GM23248 (cell line): ENCODE data around the gene POMP. TPM values are rescaled to one million over a fixed set of nuclear protein-coding genes. Genes with fewer than 3 reads are reported as not detected.

Experiments
- DNase-seq: peaks from one replicate; pipeline ENCODE4 v3.0.0-alpha.2; 2015
- H2AFZ ChIP-seq: fragments of 200-600 bp; sonication (generic); 2 replicates; pipeline ENCODE4 v1.6.1; 2016; ENCODE audit warnings: antibody characterized with exemption
- H3F3A ChIP-seq: fragments of 200-600 bp; sonication (generic); 2 replicates; pipeline ENCODE4 v1.6.1; 2016; ENCODE audit warnings: mild to moderate bottlenecking, antibody characterized with exemption, mixed run types; ENCODE audit not compliant: insufficient read depth
- H3K27ac ChIP-seq: fragments of 200-600 bp; sonication (generic); 2 replicates; pipeline ENCODE4 v1.5.1; 2016; ENCODE audit warnings: mild to moderate bottlenecking
- H3K27me3 ChIP-seq: fragments of 200-600 bp; sonication (generic); replicated peaks from 2 replicates; pipeline ENCODE4 v1.6.1; 2016; ENCODE audit warnings: mild to moderate bottlenecking; ENCODE audit not compliant: insufficient read depth
- H3K36me3 ChIP-seq: fragments of 200-600 bp; sonication (generic); 2 replicates; pipeline ENCODE4 v1.6.1; 2016; ENCODE audit warnings: low read depth, mild to moderate bottlenecking
- H3K4me1 ChIP-seq: fragments of 200-600 bp; sonication (generic); 2 replicates; pipeline ENCODE4 v1.6.1; 2016; ENCODE audit warnings: mild to moderate bottlenecking; ENCODE audit not compliant: insufficient read depth
- H3K4me2 ChIP-seq: fragments of 200-600 bp; sonication (generic); one replicate; pipeline ENCODE4 v1.6.1; 2016; ENCODE audit warnings: mild to moderate bottlenecking; ENCODE audit not compliant: unreplicated experiment
- H3K4me3 ChIP-seq: fragments of 200-600 bp; sonication (generic); 2 replicates; pipeline ENCODE4 v1.5.1; 2016; ENCODE audit warnings: mild to moderate bottlenecking
- H3K79me2 ChIP-seq: fragments of 200-600 bp; sonication (generic); 2 replicates; pipeline ENCODE4 v1.6.1; 2016; ENCODE audit warnings: mild to moderate bottlenecking; ENCODE audit not compliant: insufficient read depth
- H3K9ac ChIP-seq: fragments of 200-600 bp; sonication (generic); 2 replicates; pipeline ENCODE4 v1.6.1; 2016; ENCODE audit warnings: mild to moderate bottlenecking
- H3K9me2 ChIP-seq: fragments of 200-600 bp; sonication (generic); 2 replicates; pipeline ENCODE4 v1.6.1; 2016; ENCODE audit warnings: mixed run types, mild to moderate bottlenecking, moderate library complexity; ENCODE audit not compliant: insufficient read depth
- H3K9me3 ChIP-seq: fragments of 200-600 bp; sonication (generic); one replicate; pipeline ENCODE4 v1.6.1; 2017; ENCODE audit warnings: low read depth
- H4K20me1 ChIP-seq: fragments of 200-600 bp; sonication (generic); 2 replicates; pipeline ENCODE4 v1.6.0; 2016; ENCODE audit not compliant: insufficient read depth
- EZH2 ChIP-seq: fragments of 200-600 bp; sonication (generic); IDR thresholded peaks from 2 replicates; pipeline ENCODE4 v1.6.1; 2018; ENCODE audit warnings: antibody characterized with exemption, mild to moderate bottlenecking; ENCODE audit not compliant: insufficient read depth, poor library complexity, severe bottlenecking
- EZH2phosphoT487 ChIP-seq: fragments of 200-600 bp; sonication (generic); IDR thresholded peaks from 2 replicates; pipeline ENCODE4 v1.6.1; 2018; ENCODE audit warnings: antibody characterized with exemption, moderate library complexity, mild to moderate bottlenecking, low read depth; ENCODE audit not compliant: insufficient read depth
- WGBS, 2 experiments: methylation state at CpG; one replicate each; pipeline ENCODE4 v1.1.6; 2015 to 2017; ENCODE audit warnings: low lambda C conversion rate in 2 of 2, low coverage in 1 of 2; ENCODE audit errors: missing lambda C conversion rate in 2 of 2; 5-methylcytosine and 5-hydroxymethylcytosine counted together
- in situ Hi-C: fragments of 300-500 bp; cut with MboI; formaldehyde crosslinking; loops from 2 replicates; pipeline ENCODE4 v1.15.0; 2020
- polyA plus RNA-seq: library from polyadenylated mRNA; unstranded; fragments of >200 nt; fragmentation: Nextera tagmentation; extraction: Ambion mirVana; gene quantifications from 2 replicates; pipeline ENCODE4 v1.2.1, GENCODE V29; 2016
- total RNA-seq: library from RNA; depleted of rRNA; stranded (reverse); fragments of >200 nt; shearing (Covaris generic); gene quantifications from 2 replicates; pipeline ENCODE4 v1.2.3, GENCODE V29; 2014

The POMP gene
- total and polyA plus RNA-seq, 2 experiments from 2014 or later: 125 to 335 TPM

GRCh38 chr13:28636069-28636468 is 22.9 kb upstream of the POMP start:
- H4K20me1 ChIP-seq: no peaks in the 10 kb centered on the region
- H3K9ac ChIP-seq: peak overlapping the region; percentile 13; the same call in 1 of the 2 replicates
- in situ Hi-C loops: loop anchor here (5.0 kb wide), 1 partner anchor 314 kb away; no protein-coding TSS in a partner anchor
- H3K79me2 ChIP-seq: no peaks in the 10 kb centered on the region
- H3K4me3 ChIP-seq: 0 out of 2 replicates have a peak overlapping the region, but pooled peaks have one; percentile 35
- WGBS, 2 experiments: 13 to 15% methylated on average over 1 of the region's 1 CpG
- H3K27me3 ChIP-seq: no peaks in the 10 kb centered on the region
- TF ChIP-seq EZH2phosphoT487 (no peak), EZH2 (no peak)
- no peaks in the 10 kb centered on the region for H3K9me3 ChIP-seq
- H3K9me2 ChIP-seq: no peaks in the 10 kb centered on the region
- no peak overlapping the region for H2AFZ ChIP-seq
- peak overlapping the region; percentile 60 for H3K4me2 ChIP-seq
- H3K36me3 ChIP-seq: no peaks in the 10 kb centered on the region
- H3F3A ChIP-seq: peaks cover 23% of the 10 kb centered on the region
- H3K27ac ChIP-seq: peak overlapping the region; percentile 24
- DNase-seq: peak; percentile 56
- H3K4me1 ChIP-seq: peaks cover 22% of the 10 kb centered on the region

GRCh38 chr13:28636677-28637317 is 22.1 kb upstream of the POMP start:
- H3K27me3 ChIP-seq: no peaks in the 10 kb centered on the region
- peak overlapping the region; percentile 35; the same call in 1 of the 2 replicates for H3K4me3 ChIP-seq
- peaks cover 19% of the 10 kb centered on the region for H3F3A ChIP-seq
- H3K79me2 ChIP-seq: no peaks in the 10 kb centered on the region
- peak overlapping the region; percentile 24 for H3K27ac ChIP-seq
- peak overlapping the region; percentile 60 for H3K4me2 ChIP-seq
- peak overlapping the region; percentile 13; the same call in 1 of the 2 replicates for H3K9ac ChIP-seq
- no peaks in the 10 kb centered on the region for H3K36me3 ChIP-seq
- peaks cover 16% of the 10 kb centered on the region for H3K4me1 ChIP-seq
- in situ Hi-C loops: loop anchor here (5.0 kb wide), 1 partner anchor 314 kb away; no protein-coding TSS in a partner anchor
- TF ChIP-seq EZH2phosphoT487 (no peak), EZH2 (no peak)
- H3K9me2 ChIP-seq: no peaks in the 10 kb centered on the region
- no peaks in the 10 kb centered on the region for H3K9me3 ChIP-seq
- peak; percentile 86 for DNase-seq
- no peaks in the 10 kb centered on the region for H4K20me1 ChIP-seq
- 28 to 30% methylated on average over 10 of the region's 10 CpGs for WGBS, 2 experiments
- H2AFZ ChIP-seq: no peak overlapping the region

GRCh38 chr13:28637714-28638355 is 21.1 kb upstream of the POMP start:
- Histone ChIP-seq H3K79me2 (no peaks in the 10 kb centered on the region), H3K9me3 (no peaks in the 10 kb centered on the region), H3K4me2 (no peak overlapping the region), H3K9ac (no peak overlapping the region), H3K27me3 (no peaks in the 10 kb centered on the region), H3K4me1 (peaks cover 11% of the 10 kb centered on the region), H4K20me1 (no peaks in the 10 kb centered on the region), H3K9me2 (no peaks in the 10 kb centered on the region), H2AFZ (no peak overlapping the region), H3K27ac (no peak overlapping the region), H3K36me3 (no peaks in the 10 kb centered on the region), H3K4me3 (no peak overlapping the region), H3F3A (peaks cover 16% of the 10 kb centered on the region)
- in situ Hi-C loops: loop anchor here (5.0 kb wide), 1 partner anchor 316 kb away; no protein-coding TSS in a partner anchor
- TF ChIP-seq EZH2phosphoT487: no peak
- TF ChIP-seq EZH2: no peak
- no peak for DNase-seq
- 63 to 69% methylated on average over 3 of the region's 3 CpGs for WGBS, 2 experiments

- Histone ChIP-seq H3K79me2 (no peaks in the 10 kb centered on the region), H2AFZ (no peak overlapping the region), H3K36me3 (no peaks in the 10 kb centered on the region), H3K27ac (no peak overlapping the region), H3K4me1 (peaks cover 11% of the 10 kb centered on the region), H3K9ac (no peak overlapping the region), H3K9me2 (no peaks in the 10 kb centered on the region), H3K27me3 (no peaks in the 10 kb centered on the region), H3K4me3 (no peak overlapping the region), H3K4me2 (no peak overlapping the region), H3K9me3 (no peaks in the 10 kb centered on the region), H4K20me1 (no peaks in the 10 kb centered on the region), H3F3A (peaks cover 16% of the 10 kb centered on the region)
- no peak for TF ChIP-seq EZH2
- TF ChIP-seq EZH2phosphoT487: no peak
- WGBS, 2 experiments: 58 to 73% methylated on average over 3 of the region's 3 CpGs
- DNase-seq: no peak
- in situ Hi-C loops: loop anchor here (5.0 kb wide), 1 partner anchor 316 kb away; no protein-coding TSS in a partner anchor
Measured at GRCh38 chr13:28638756-28639155, 20.2 kb upstream of the POMP start.
